Measurements from ENCODE around the gene TAS2R60. TPM values are rescaled to one million over a fixed set of nuclear protein-coding genes. Genes with fewer than 3 reads are reported as not detected.

The TAS2R60 gene
- total and polyA plus RNA-seq, 2 of the 4 experiments (the other 2 are of a cell fraction): not detected

DNA sequence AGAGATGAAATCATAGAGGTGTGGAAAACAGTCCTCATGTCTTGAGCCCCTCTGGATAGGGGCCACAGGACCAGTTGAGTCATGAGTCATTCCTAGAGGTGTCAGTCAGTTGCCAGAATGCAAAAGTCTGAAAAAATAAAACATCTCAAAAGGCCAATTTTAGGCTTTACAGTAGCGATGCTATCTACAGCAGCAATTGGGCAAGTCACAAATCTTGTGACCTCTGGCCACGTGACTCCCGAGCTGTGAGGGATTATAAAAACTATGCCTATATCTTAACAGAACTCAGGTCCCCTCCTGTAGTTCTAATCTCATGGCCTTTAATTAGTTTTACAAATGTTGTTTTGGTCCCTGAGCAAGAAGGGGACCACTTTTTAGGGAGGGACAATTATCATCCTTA, 18.8 kb downstream of the TAS2R60 start:
- Histone ChIP-seq H2BK120ac (ENCODE audit: low read depth, low read length) (no peak overlapping the region), H3K36me3 (ENCODE audit: control insufficient read depth, insufficient read depth, low read length) (no peaks in the 10 kb centered on the region), H2BK15ac (ENCODE audit: low read depth, low read length) (no peak overlapping the region; the same call in 2 of the 3 replicates), H2AFZ (replicated peaks; ENCODE audit: low read length, poor library complexity) (no peak overlapping the region), H2AK9ac (replicated peaks; ENCODE audit: low read depth, low read length, poor library complexity) (no peak overlapping the region), H4K5ac (ENCODE audit: low read depth, low read length) (no peak overlapping the region), H3K18ac (ENCODE audit: low read depth, low read length) (no peak overlapping the region), H3K4me1 (ENCODE audit: control insufficient read depth, insufficient read depth, low read length) (peaks cover 12% of the 10 kb centered on the region), H3K56ac (ENCODE audit: extremely low read depth, insufficient read depth, low read length) (no peak overlapping the region), H3K23ac (ENCODE audit: low read depth, low read length) (no peak overlapping the region), H3K4ac (ENCODE audit: low read depth, low read length) (no peak overlapping the region), H2BK20ac (ENCODE audit: low read depth, low read length) (no peak overlapping the region), H3K9me3 (ENCODE audit: control insufficient read depth, insufficient read depth, low read length) (no peaks in the 10 kb centered on the region; the same call in 1 of the 2 replicates), H3K27me3 (ENCODE audit: control insufficient read depth, insufficient read depth, low read length) (no peaks in the 10 kb centered on the region), H3K79me1 (ENCODE audit: low read depth in 1 of 2, low read length in 2 of 2) (no peaks in the 10 kb centered on the region), H4K20me1 (ENCODE audit: insufficient read depth, low read length) (no peaks in the 10 kb centered on the region; the same call in 1 of the 2 replicates), H4K91ac (ENCODE audit: insufficient read depth, low read depth, low read length) (no peak overlapping the region), H2AK5ac (ENCODE audit: low read depth, low read length) (no peak overlapping the region), H2BK5ac (ENCODE audit: low read depth, low read length, poor library complexity, severe bottlenecking) (no peak overlapping the region), H3K9ac (ENCODE audit: low read depth, low read length) (no peak overlapping the region), H3K9me1 (ENCODE audit: insufficient read depth, low read length) (peaks cover 8% of the 10 kb centered on the region), H3K4me3 (ENCODE audit: insufficient read depth, low read depth, low read length) (no peak overlapping the region), H3K14ac (replicated peaks; ENCODE audit: low read depth, low read length) (no peak overlapping the region), H3K4me2 (ENCODE audit: low read depth, low read length) (no peak overlapping the region), H3K27ac (ENCODE audit: insufficient read depth, low read length) (no peak overlapping the region), H4K8ac (ENCODE audit: low read depth in 2 of 2, low read length in 2 of 2) (no peak overlapping the region)
- ChIA-PET POLR2A (ENCODE audit: unreplicated experiment) (interaction anchor here (0.7 kb wide), 1 partner anchor 8 kb away, joined by 3 read pairs; no protein-coding TSS in a partner anchor), CTCF (no interaction called here)
- no peak for TF ChIP-seq RCOR1 (IDR thresholded peaks at IDR 0.05; ENCODE audit: insufficient replicate concordance, low read length)
- TF ChIP-seq MXI1 (IDR thresholded peaks at IDR 0.05; ENCODE audit: borderline replicate concordance, low read depth, low read length): no peak
- TF ChIP-seq, protein P1, sequence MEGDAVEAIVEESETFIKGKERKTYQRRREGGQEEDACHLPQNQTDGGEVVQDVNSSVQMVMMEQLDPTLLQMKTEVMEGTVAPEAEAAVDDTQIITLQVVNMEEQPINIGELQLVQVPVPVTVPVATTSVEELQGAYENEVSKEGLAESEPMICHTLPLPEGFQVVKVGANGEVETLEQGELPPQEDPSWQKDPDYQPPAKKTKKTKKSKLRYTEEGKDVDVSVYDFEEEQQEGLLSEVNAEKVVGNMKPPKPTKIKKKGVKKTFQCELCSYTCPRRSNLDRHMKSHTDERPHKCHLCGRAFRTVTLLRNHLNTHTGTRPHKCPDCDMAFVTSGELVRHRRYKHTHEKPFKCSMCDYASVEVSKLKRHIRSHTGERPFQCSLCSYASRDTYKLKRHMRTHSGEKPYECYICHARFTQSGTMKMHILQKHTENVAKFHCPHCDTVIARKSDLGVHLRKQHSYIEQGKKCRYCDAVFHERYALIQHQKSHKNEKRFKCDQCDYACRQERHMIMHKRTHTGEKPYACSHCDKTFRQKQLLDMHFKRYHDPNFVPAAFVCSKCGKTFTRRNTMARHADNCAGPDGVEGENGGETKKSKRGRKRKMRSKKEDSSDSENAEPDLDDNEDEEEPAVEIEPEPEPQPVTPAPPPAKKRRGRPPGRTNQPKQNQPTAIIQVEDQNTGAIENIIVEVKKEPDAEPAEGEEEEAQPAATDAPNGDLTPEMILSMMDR (conservative IDR thresholded peaks at IDR 0.05; ENCODE audit: low read depth, low read length): no peak
- TF ChIP-seq POLR2A (IDR thresholded peaks at IDR 0.05; ENCODE audit: low read depth, low read length): no peak
- TF ChIP-seq, protein P2, sequence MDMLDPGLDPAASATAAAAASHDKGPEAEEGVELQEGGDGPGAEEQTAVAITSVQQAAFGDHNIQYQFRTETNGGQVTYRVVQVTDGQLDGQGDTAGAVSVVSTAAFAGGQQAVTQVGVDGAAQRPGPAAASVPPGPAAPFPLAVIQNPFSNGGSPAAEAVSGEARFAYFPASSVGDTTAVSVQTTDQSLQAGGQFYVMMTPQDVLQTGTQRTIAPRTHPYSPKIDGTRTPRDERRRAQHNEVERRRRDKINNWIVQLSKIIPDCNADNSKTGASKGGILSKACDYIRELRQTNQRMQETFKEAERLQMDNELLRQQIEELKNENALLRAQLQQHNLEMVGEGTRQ (IDR thresholded peaks at IDR 0.05; ENCODE audit: low read depth, low read length): no peak
- no peak for TF ChIP-seq RFX5 (IDR thresholded peaks at IDR 0.05; ENCODE audit: low read depth, low read length)
- TF ChIP-seq RAD21 (IDR thresholded peaks at IDR 0.05; ENCODE audit: low read length): no peak
- TF ChIP-seq NFE2L2 (IDR thresholded peaks at IDR 0.05; ENCODE audit: low read depth, low read length): no peak
- no peak for TF ChIP-seq FOS (IDR thresholded peaks at IDR 0.05; ENCODE audit: low read depth, low read length)
- TF ChIP-seq MAZ (IDR thresholded peaks at IDR 0.05; ENCODE audit: borderline replicate concordance, low read depth, low read length): no peak
- no peak for TF ChIP-seq CEBPB (IDR thresholded peaks at IDR 0.05; ENCODE audit: low read depth, low read length)
- TF ChIP-seq, protein P3, sequence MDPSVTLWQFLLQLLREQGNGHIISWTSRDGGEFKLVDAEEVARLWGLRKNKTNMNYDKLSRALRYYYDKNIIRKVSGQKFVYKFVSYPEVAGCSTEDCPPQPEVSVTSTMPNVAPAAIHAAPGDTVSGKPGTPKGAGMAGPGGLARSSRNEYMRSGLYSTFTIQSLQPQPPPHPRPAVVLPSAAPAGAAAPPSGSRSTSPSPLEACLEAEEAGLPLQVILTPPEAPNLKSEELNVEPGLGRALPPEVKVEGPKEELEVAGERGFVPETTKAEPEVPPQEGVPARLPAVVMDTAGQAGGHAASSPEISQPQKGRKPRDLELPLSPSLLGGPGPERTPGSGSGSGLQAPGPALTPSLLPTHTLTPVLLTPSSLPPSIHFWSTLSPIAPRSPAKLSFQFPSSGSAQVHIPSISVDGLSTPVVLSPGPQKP (IDR thresholded peaks at IDR 0.05; ENCODE audit: borderline replicate concordance, low read depth, low read length): no peak
- no peak for TF ChIP-seq MAFK (IDR thresholded peaks at IDR 0.05; ENCODE audit: low read depth, low read length)
- TF ChIP-seq BHLHE40 (IDR thresholded peaks at IDR 0.05; ENCODE audit: low read depth, low read length): no peak
- no peak for TF ChIP-seq SMC3 (IDR thresholded peaks at IDR 0.05; ENCODE audit: low read depth, low read length)
- TF ChIP-seq CHD1 (IDR thresholded peaks at IDR 0.05; ENCODE audit: low read depth, low read length): no peak
- no CpG with 5 or more reads among the region's 3 CpGs for WGBS, 2 experiments (ENCODE audit: extremely low coverage in 2 of 2, insufficient read length in 1 of 2)
- in situ Hi-C loops (cut with MboI; ENCODE audit: low sequenced_read_pairs) (no loop called here), intact Hi-C loops (cut with micrococcal nuclease) (no loop called here), dilution Hi-C loops (cut with HindIII; ENCODE audit: low sequenced_read_pairs, unreplicated experiment) (no loop called here)
- DNase-seq (no peak), ATAC-seq (ENCODE audit: low read depth) (no peak)
- no TSS peak for BruUV-seq (replicated peaks)

Data from IMR-90 (cell line).